ENCODE results near the gene ASTN2. TPM values are rescaled to one million over a fixed set of nuclear protein-coding genes. Genes with fewer than 3 reads are reported as not detected.

Gene ASTN2
- total RNA-seq, 1 donor from 2014 or later: 29.0 TPM

GRCh38 chr9:117412841-117413240 lies 2.0 kb downstream of the ASTN2 start:
- peaks cover 11% of the 10 kb centered on the region for H3K4me1 Mint-ChIP-seq (ENCODE audit: low read depth)
- no peak overlapping the region for H3K27ac Mint-ChIP-seq
- peak overlapping the region; percentile 80 for H3K4me3 Mint-ChIP-seq (ENCODE audit: low read depth)
- no peak for TF ChIP-seq CTCF (IDR thresholded peaks at IDR 0.05; ENCODE audit: unreplicated experiment)
- DNase-seq (ENCODE audit: low spot score, unreplicated experiment): no peak
- no peaks in the 10 kb centered on the region for H3K9me3 Mint-ChIP-seq (ENCODE audit: low read depth)
- H3K27me3 Mint-ChIP-seq: peaks cover 10% of the 10 kb centered on the region
- no peaks in the 10 kb centered on the region for H3K36me3 Mint-ChIP-seq (ENCODE audit: insufficient read depth)

GRCh38 chr9:117412006-117412715 lies 2.7 kb downstream of the ASTN2 start:
- no peak for DNase-seq (ENCODE audit: low spot score, unreplicated experiment)
- no peak for TF ChIP-seq CTCF (IDR thresholded peaks at IDR 0.05; ENCODE audit: unreplicated experiment)
- Mint-ChIP-seq H3K27me3 (peaks cover 10% of the 10 kb centered on the region), H3K4me3 (ENCODE audit: low read depth) (peak overlapping the region; percentile 80), H3K36me3 (ENCODE audit: insufficient read depth) (no peaks in the 10 kb centered on the region), H3K27ac (peak overlapping the region; percentile 56), H3K9me3 (ENCODE audit: low read depth) (no peaks in the 10 kb centered on the region), H3K4me1 (ENCODE audit: low read depth) (peaks cover 11% of the 10 kb centered on the region)

GRCh38 chr9:117411547-117411946 lies 3.3 kb downstream of the ASTN2 start:
- Mint-ChIP-seq H3K9me3 (ENCODE audit: low read depth) (no peaks in the 10 kb centered on the region), H3K36me3 (ENCODE audit: insufficient read depth) (no peaks in the 10 kb centered on the region), H3K4me3 (ENCODE audit: low read depth) (no peak overlapping the region), H3K27ac (no peak overlapping the region), H3K4me1 (ENCODE audit: low read depth) (peaks cover 11% of the 10 kb centered on the region), H3K27me3 (peaks cover 10% of the 10 kb centered on the region)
- DNase-seq (ENCODE audit: low spot score, unreplicated experiment): peak; percentile 43
- peak; percentile 90 for TF ChIP-seq CTCF (IDR thresholded peaks at IDR 0.05; ENCODE audit: unreplicated experiment)

GRCh38 chr9:117409321-117409720 lies 5.5 kb downstream of the ASTN2 start:
- no peak for TF ChIP-seq CTCF (IDR thresholded peaks at IDR 0.05; ENCODE audit: unreplicated experiment)
- no peaks in the 10 kb centered on the region for H3K36me3 Mint-ChIP-seq (ENCODE audit: insufficient read depth)
- H3K27me3 Mint-ChIP-seq: peaks cover 10% of the 10 kb centered on the region
- H3K4me3 Mint-ChIP-seq (ENCODE audit: low read depth): no peak overlapping the region
- H3K4me1 Mint-ChIP-seq (ENCODE audit: low read depth): peaks cover 12% of the 10 kb centered on the region
- no peak overlapping the region for H3K27ac Mint-ChIP-seq
- no peak for DNase-seq (ENCODE audit: low spot score, unreplicated experiment)
- H3K9me3 Mint-ChIP-seq (ENCODE audit: low read depth): no peaks in the 10 kb centered on the region

- H3K27me3 Mint-ChIP-seq: peaks cover 5% of the 10 kb centered on the region
- DNase-seq (ENCODE audit: low spot score, unreplicated experiment): no peak
- no peak overlapping the region for H3K27ac Mint-ChIP-seq
- no peak for TF ChIP-seq CTCF (IDR thresholded peaks at IDR 0.05; ENCODE audit: unreplicated experiment)
- no peaks in the 10 kb centered on the region for H3K9me3 Mint-ChIP-seq (ENCODE audit: low read depth)
- H3K36me3 Mint-ChIP-seq (ENCODE audit: insufficient read depth): no peaks in the 10 kb centered on the region
- H3K4me3 Mint-ChIP-seq (ENCODE audit: low read depth): no peak overlapping the region
- H3K4me1 Mint-ChIP-seq (ENCODE audit: low read depth): peaks cover 20% of the 10 kb centered on the region
Observed at GRCh38 chr9:117407436-117408022, 7.3 kb downstream of the ASTN2 start.

All from progenitor cell of endocrine pancreas (in vitro differentiated cells).